ENCODE results near the gene ACVR1. TPM values are rescaled to one million over a fixed set of nuclear protein-coding genes. Genes with fewer than 3 reads are reported as not detected.

Gene ACVR1
- total and polyA plus RNA-seq, 2 experiments from 2014 or later = 8.9 to 21.5 TPM

DNA sequence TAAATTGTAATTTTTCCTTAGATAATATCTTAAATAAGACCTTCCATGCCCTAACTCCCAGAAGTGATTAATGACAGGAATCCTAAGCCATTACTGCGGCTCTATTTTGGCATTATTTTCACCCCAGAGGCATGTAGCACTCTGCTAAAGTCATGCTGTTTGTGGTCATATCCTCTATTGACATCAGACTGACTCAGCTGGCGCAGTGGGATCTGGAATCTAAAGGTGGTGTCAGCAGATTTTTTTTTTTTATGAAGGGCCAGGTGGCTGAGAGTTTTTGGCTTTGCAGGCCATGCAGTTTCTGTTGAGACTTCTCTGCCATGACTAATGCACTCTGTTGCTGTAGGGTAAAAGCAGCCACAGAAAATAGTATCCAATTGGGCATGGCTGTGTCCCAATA lies 183.4 kb downstream of the ACVR1 start:
- Mint-ChIP-seq H3K36me3 (ENCODE audit: low read depth) (no peaks in the 10 kb centered on the region), H3K4me1 (no peaks in the 10 kb centered on the region), H3K9me3 (peaks cover 2% of the 10 kb centered on the region; the same call in 1 of the 3 replicates), H3K4me3 (no peak overlapping the region), H3K27me3 (ENCODE audit: insufficient read depth, low read depth, poor library complexity) (peaks cover 36% of the 10 kb centered on the region), H3K27ac (no peak overlapping the region)
- Histone ChIP-seq H3K4me2 (no peak overlapping the region), H3K27ac (ENCODE audit: low read depth) (no peak overlapping the region), H4K20me1 (replicated peaks; ENCODE audit: insufficient read depth) (peaks cover 12% of the 10 kb centered on the region), H3K4me1 (ENCODE audit: insufficient read depth) (no peaks in the 10 kb centered on the region), H3K9me2 (ENCODE audit: insufficient read depth) (no peaks in the 10 kb centered on the region), H2AFZ (no peak overlapping the region), H3K79me2 (replicated peaks; ENCODE audit: insufficient read depth) (no peaks in the 10 kb centered on the region), H3K4me3 (no peak overlapping the region), H3F3A (replicated peaks; ENCODE audit: low read depth) (no peaks in the 10 kb centered on the region), H3K27me3 (ENCODE audit: insufficient read depth) (peaks cover 34% of the 10 kb centered on the region), H3K36me3 (ENCODE audit: insufficient read depth) (no peaks in the 10 kb centered on the region)
- DNase-seq (ENCODE audit: low spot score) (no peak), ATAC-seq (no peak)
- TF ChIP-seq, protein P1, sequence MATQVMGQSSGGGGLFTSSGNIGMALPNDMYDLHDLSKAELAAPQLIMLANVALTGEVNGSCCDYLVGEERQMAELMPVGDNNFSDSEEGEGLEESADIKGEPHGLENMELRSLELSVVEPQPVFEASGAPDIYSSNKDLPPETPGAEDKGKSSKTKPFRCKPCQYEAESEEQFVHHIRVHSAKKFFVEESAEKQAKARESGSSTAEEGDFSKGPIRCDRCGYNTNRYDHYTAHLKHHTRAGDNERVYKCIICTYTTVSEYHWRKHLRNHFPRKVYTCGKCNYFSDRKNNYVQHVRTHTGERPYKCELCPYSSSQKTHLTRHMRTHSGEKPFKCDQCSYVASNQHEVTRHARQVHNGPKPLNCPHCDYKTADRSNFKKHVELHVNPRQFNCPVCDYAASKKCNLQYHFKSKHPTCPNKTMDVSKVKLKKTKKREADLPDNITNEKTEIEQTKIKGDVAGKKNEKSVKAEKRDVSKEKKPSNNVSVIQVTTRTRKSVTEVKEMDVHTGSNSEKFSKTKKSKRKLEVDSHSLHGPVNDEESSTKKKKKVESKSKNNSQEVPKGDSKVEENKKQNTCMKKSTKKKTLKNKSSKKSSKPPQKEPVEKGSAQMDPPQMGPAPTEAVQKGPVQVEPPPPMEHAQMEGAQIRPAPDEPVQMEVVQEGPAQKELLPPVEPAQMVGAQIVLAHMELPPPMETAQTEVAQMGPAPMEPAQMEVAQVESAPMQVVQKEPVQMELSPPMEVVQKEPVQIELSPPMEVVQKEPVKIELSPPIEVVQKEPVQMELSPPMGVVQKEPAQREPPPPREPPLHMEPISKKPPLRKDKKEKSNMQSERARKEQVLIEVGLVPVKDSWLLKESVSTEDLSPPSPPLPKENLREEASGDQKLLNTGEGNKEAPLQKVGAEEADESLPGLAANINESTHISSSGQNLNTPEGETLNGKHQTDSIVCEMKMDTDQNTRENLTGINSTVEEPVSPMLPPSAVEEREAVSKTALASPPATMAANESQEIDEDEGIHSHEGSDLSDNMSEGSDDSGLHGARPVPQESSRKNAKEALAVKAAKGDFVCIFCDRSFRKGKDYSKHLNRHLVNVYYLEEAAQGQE (IDR thresholded peaks at IDR 0.05; ENCODE audit: unreplicated experiment) = no peak
- TF ChIP-seq EZH2phosphoT487 (IDR thresholded peaks at IDR 0.05; ENCODE audit: unreplicated experiment) (no peak), ZNF114 (CRISPR knock-in tag; IDR thresholded peaks at IDR 0.05) (no peak), NANOG (IDR thresholded peaks at IDR 0.05; ENCODE audit: borderline replicate concordance) (no peak), CREB1 (CRISPR knock-in tag; IDR thresholded peaks at IDR 0.05; ENCODE audit: low read depth) (no peak), POLR2AphosphoS5 (IDR thresholded peaks at IDR 0.05; ENCODE audit: low read depth) (no peak)
- TF ChIP-seq, protein P2, sequence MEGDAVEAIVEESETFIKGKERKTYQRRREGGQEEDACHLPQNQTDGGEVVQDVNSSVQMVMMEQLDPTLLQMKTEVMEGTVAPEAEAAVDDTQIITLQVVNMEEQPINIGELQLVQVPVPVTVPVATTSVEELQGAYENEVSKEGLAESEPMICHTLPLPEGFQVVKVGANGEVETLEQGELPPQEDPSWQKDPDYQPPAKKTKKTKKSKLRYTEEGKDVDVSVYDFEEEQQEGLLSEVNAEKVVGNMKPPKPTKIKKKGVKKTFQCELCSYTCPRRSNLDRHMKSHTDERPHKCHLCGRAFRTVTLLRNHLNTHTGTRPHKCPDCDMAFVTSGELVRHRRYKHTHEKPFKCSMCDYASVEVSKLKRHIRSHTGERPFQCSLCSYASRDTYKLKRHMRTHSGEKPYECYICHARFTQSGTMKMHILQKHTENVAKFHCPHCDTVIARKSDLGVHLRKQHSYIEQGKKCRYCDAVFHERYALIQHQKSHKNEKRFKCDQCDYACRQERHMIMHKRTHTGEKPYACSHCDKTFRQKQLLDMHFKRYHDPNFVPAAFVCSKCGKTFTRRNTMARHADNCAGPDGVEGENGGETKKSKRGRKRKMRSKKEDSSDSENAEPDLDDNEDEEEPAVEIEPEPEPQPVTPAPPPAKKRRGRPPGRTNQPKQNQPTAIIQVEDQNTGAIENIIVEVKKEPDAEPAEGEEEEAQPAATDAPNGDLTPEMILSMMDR (conservative IDR thresholded peaks at IDR 0.05; ENCODE audit: low read depth in 2 of 2) = no peak
- TF ChIP-seq, protein P3, sequence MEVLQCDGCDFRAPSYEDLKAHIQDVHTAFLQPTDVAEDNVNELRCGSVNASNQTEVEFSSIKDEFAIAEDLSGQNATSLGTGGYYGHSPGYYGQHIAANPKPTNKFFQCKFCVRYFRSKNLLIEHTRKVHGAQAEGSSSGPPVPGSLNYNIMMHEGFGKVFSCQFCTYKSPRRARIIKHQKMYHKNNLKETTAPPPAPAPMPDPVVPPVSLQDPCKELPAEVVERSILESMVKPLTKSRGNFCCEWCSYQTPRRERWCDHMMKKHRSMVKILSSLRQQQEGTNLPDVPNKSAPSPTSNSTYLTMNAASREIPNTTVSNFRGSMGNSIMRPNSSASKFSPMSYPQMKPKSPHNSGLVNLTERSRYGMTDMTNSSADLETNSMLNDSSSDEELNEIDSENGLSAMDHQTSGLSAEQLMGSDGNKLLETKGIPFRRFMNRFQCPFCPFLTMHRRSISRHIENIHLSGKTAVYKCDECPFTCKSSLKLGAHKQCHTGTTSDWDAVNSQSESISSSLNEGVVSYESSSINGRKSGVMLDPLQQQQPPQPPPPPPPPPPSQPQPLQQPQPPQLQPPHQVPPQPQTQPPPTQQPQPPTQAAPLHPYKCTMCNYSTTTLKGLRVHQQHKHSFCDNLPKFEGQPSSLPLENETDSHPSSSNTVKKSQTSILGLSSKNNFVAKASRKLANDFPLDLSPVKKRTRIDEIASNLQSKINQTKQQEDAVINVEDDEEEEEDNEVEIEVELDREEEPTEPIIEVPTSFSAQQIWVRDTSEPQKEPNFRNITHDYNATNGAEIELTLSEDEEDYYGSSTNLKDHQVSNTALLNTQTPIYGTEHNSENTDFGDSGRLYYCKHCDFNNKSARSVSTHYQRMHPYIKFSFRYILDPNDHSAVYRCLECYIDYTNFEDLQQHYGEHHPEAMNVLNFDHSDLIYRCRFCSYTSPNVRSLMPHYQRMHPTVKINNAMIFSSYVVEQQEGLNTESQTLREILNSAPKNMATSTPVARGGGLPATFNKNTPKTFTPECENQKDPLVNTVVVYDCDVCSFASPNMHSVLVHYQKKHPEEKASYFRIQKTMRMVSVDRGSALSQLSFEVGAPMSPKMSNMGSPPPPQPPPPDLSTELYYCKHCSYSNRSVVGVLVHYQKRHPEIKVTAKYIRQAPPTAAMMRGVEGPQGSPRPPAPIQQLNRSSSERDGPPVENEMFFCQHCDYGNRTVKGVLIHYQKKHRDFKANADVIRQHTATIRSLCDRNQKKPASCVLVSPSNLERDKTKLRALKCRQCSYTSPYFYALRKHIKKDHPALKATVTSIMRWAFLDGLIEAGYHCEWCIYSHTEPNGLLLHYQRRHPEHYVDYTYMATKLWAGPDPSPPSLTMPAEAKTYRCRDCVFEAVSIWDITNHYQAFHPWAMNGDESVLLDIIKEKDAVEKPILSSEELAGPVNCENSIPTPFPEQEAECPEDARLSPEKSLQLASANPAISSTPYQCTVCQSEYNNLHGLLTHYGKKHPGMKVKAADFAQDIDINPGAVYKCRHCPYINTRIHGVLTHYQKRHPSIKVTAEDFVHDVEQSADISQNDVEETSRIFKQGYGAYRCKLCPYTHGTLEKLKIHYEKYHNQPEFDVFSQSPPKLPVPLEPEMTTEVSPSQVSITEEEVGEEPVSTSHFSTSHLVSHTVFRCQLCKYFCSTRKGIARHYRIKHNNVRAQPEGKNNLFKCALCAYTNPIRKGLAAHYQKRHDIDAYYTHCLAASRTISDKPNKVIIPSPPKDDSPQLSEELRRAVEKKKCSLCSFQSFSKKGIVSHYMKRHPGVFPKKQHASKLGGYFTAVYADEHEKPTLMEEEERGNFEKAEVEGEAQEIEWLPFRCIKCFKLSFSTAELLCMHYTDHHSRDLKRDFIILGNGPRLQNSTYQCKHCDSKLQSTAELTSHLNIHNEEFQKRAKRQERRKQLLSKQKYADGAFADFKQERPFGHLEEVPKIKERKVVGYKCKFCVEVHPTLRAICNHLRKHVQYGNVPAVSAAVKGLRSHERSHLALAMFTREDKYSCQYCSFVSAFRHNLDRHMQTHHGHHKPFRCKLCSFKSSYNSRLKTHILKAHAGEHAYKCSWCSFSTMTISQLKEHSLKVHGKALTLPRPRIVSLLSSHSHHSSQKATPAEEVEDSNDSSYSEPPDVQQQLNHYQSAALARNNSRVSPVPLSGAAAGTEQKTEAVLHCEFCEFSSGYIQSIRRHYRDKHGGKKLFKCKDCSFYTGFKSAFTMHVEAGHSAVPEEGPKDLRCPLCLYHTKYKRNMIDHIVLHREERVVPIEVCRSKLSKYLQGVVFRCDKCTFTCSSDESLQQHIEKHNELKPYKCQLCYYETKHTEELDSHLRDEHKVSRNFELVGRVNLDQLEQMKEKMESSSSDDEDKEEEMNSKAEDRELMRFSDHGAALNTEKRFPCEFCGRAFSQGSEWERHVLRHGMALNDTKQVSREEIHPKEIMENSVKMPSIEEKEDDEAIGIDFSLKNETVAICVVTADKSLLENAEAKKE (CRISPR knock-in tag; IDR thresholded peaks at IDR 0.05) = no peak

Measured in GM23338 (cell line).